Measurements from ENCODE around the gene SNX5.

DNA sequence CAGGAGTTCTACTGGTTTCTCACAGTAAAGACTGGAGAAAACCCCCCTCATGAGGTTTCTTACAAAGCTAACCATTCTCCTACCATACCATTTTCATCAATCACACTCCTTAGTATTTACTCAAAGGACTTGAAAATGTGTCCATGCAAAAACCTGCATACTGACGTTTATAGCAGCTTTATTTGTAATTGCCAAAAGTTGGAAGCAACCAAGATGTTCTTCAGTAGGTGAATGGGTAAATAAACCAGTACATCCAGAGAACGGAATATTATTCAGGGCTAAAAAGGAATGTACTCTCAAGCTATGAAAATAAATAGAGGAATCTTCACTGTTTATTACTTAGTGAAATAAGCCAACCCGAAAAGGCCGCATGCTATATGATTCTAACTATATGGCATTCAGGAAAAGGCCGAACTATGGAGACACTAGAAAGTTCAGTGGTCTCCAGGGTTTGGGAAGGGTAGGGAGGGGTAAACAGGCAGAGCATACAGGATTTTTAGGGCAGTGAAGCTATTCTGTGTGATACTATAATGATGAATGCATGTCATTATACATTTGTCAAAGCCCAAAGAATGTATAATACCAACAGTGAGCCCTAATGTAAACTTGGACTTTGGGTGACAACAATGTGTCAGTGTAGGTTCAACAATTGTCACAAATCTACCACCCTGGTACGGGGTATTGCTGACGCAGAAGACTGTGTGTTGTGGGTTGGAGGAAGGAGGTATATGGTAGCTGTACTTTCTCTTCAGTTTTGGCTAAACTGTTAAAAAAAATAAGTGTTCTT, 50.6 kb downstream of the SNX5 start:
- TF ChIP-seq EZH2 (IDR thresholded peaks at IDR 0.05; ENCODE audit: borderline replicate concordance, insufficient read depth, low read depth, low read length, poor library complexity, severe bottlenecking) (no peak), CTCF (IDR thresholded peaks at IDR 0.05) (no peak)
